IMR-90 (cell line): ENCODE measurements around the gene FBLN7. TPM values are rescaled to one million over a fixed set of nuclear protein-coding genes. Genes with fewer than 3 reads are reported as not detected.

Experiments used
- ATAC-seq: fragments of 200-7000 bp; cut with Tn5 transposase; 2 replicates; pipeline ENCODE4 v1.9.1; 2020; ENCODE audit warnings: low read depth, mild to moderate bottlenecking, moderate library complexity
- BruUV-seq: library from RNA; stranded (reverse); fragments of 400-500 nt; replicated peaks from 2 replicates; lab custom pipeline; 2021; lab: Mats Ljungman, UMichigan
- CTCF ChIA-PET: fragments of 300-600 bp; formaldehyde crosslinking; extraction: SDS; loops from one replicate; lab custom pipeline; 2021; ENCODE audit warnings: antibody characterized with exemption; lab: Yijun Ruan, JAX
- POLR2A ChIA-PET: fragments of 300-600 bp; sonication (Branson Sonifier 250); formaldehyde crosslinking; loops from one replicate; lab custom pipeline; 2022; ENCODE audit warnings: antibody characterized with exemption; ENCODE audit not compliant: unreplicated experiment; lab: Charles Lee
- DNase-seq: peaks from one replicate; pipeline ENCODE4 v3.0.0; 2013
- H2AFZ ChIP-seq: replicated peaks from 2 replicates; pipeline ENCODE3; 2013; ENCODE audit warnings: low read length, mild to moderate bottlenecking; ENCODE audit not compliant: poor library complexity
- H2AK5ac ChIP-seq: 2 replicates; pipeline ENCODE4 v1.6.1; 2013; ENCODE audit warnings: low read depth, low read length, inconsistent platforms
- H2AK9ac ChIP-seq: replicated peaks from 2 replicates; pipeline ENCODE3; 2013; ENCODE audit warnings: mild to moderate bottlenecking, low read depth, low read length, moderate library complexity; ENCODE audit not compliant: poor library complexity
- H2BK120ac ChIP-seq: 2 replicates; pipeline ENCODE4 v1.6.1; 2013; ENCODE audit warnings: low read depth, low read length, inconsistent platforms
- H2BK15ac ChIP-seq: 3 replicates; pipeline ENCODE4 v1.6.1; 2013; ENCODE audit warnings: low read depth, low read length, inconsistent platforms
- H2BK20ac ChIP-seq: 2 replicates; pipeline ENCODE4 v1.6.1; 2013; ENCODE audit warnings: low read depth, mild to moderate bottlenecking, inconsistent platforms, low read length, moderate library complexity
- H2BK5ac ChIP-seq: 2 replicates; pipeline ENCODE4 v1.6.1; 2013; ENCODE audit warnings: mild to moderate bottlenecking, low read depth, low read length, inconsistent platforms; ENCODE audit not compliant: poor library complexity, severe bottlenecking
- H3K14ac ChIP-seq: replicated peaks from 2 replicates; pipeline ENCODE4 v1.6.1; 2013; ENCODE audit warnings: low read depth, low read length, inconsistent platforms
- H3K18ac ChIP-seq: 2 replicates; pipeline ENCODE4 v1.6.1; 2013; ENCODE audit warnings: low read depth, low read length, control low read depth
- H3K23ac ChIP-seq: 2 replicates; pipeline ENCODE4 v1.6.1; 2013; ENCODE audit warnings: low read depth, low read length, inconsistent platforms
- H3K27ac ChIP-seq: 2 replicates; pipeline ENCODE4 v1.5.1; 2013; ENCODE audit warnings: mild to moderate bottlenecking, control low read depth, low read length; ENCODE audit not compliant: insufficient read depth
- H3K27me3 ChIP-seq: 2 replicates; pipeline ENCODE4 v1.6.1; 2013; ENCODE audit warnings: low read length; ENCODE audit not compliant: control insufficient read depth, insufficient read depth
- H3K36me3 ChIP-seq: 2 replicates; pipeline ENCODE4 v1.6.1; 2013; ENCODE audit warnings: low read length, mixed read lengths; ENCODE audit not compliant: control insufficient read depth, insufficient read depth
- H3K4ac ChIP-seq: 2 replicates; pipeline ENCODE4 v1.6.1; 2013; ENCODE audit warnings: low read depth, low read length, inconsistent platforms
- H3K4me1 ChIP-seq: 2 replicates; pipeline ENCODE4 v1.6.1; 2013; ENCODE audit warnings: low read length, mixed read lengths; ENCODE audit not compliant: control insufficient read depth, insufficient read depth
- H3K4me2 ChIP-seq: 2 replicates; pipeline ENCODE4 v1.6.1; 2013; ENCODE audit warnings: low read depth, mild to moderate bottlenecking, control low read depth, low read length, moderate library complexity
- H3K4me3 ChIP-seq: 2 replicates; pipeline ENCODE4 v1.5.1; 2013; ENCODE audit warnings: low read depth, mild to moderate bottlenecking, control low read depth, low read length, moderate library complexity; ENCODE audit not compliant: insufficient read depth
- H3K56ac ChIP-seq: 2 replicates; pipeline ENCODE4 v1.6.1; 2013; ENCODE audit warnings: low read length, inconsistent platforms; ENCODE audit not compliant: insufficient read depth; ENCODE audit errors: extremely low read depth
- H3K79me1 ChIP-seq, 2 experiments: 2 replicates each; pipeline ENCODE4 v1.6.1; 2013; ENCODE audit warnings: low read length in 2 of 2, inconsistent platforms in 1 of 2, low read depth in 1 of 2
- H3K9ac ChIP-seq: 2 replicates; pipeline ENCODE4 v1.6.1; 2013; ENCODE audit warnings: low read depth, low read length, control low read depth
- H3K9me1 ChIP-seq: 2 replicates; pipeline ENCODE4 v1.6.1; 2013; ENCODE audit warnings: low read length, inconsistent platforms; ENCODE audit not compliant: insufficient read depth
- H3K9me3 ChIP-seq: 2 replicates; pipeline ENCODE4 v1.6.1; 2013; ENCODE audit warnings: low read length; ENCODE audit not compliant: control insufficient read depth, insufficient read depth
- H4K20me1 ChIP-seq: 2 replicates; pipeline ENCODE4 v1.6.1; 2013; ENCODE audit warnings: low read length, inconsistent platforms; ENCODE audit not compliant: insufficient read depth
- H4K5ac ChIP-seq: 2 replicates; pipeline ENCODE4 v1.6.1; 2013; ENCODE audit warnings: mild to moderate bottlenecking, low read depth, low read length, control low read depth
- H4K8ac ChIP-seq, 2 experiments: 2 replicates each; pipeline ENCODE4 v1.6.1; 2013; ENCODE audit warnings: low read depth in 2 of 2, low read length in 2 of 2, control low read depth in 1 of 2, inconsistent platforms in 1 of 2
- H4K91ac ChIP-seq: 2 replicates; pipeline ENCODE4 v1.6.1; 2013; ENCODE audit warnings: low read depth, low read length, inconsistent platforms; ENCODE audit not compliant: insufficient read depth
- BHLHE40 ChIP-seq: fragments of 150-350 bp; IDR thresholded peaks from 2 replicates; pipeline ENCODE4 v1.6.1; 2016; ENCODE audit warnings: mild to moderate bottlenecking, low read depth, low read length
- CEBPB ChIP-seq: IDR thresholded peaks from 2 replicates; pipeline ENCODE4 v1.6.1; 2012; ENCODE audit warnings: low read depth, low read length, improper control_type of control experiment
- CHD1 ChIP-seq: IDR thresholded peaks from 2 replicates; pipeline ENCODE4 v1.6.1; 2012; ENCODE audit warnings: low read depth, low read length, improper control_type of control experiment
- FOS ChIP-seq: fragments of 150-350 bp; IDR thresholded peaks from 2 replicates; pipeline ENCODE4 v1.6.1; 2016; ENCODE audit warnings: low read depth, low read length
- MAFK ChIP-seq: IDR thresholded peaks from 2 replicates; pipeline ENCODE4 v1.6.1; 2012; ENCODE audit warnings: low read depth, low read length, improper control_type of control experiment
- MAZ ChIP-seq: IDR thresholded peaks from 2 replicates; pipeline ENCODE4 v1.6.1; 2012; ENCODE audit warnings: low read depth, mild to moderate bottlenecking, low read length, improper control_type of control experiment, moderate library complexity, borderline replicate concordance
- MXI1 ChIP-seq: IDR thresholded peaks from 2 replicates; pipeline ENCODE4 v1.6.1; 2012; ENCODE audit warnings: low read depth, mild to moderate bottlenecking, low read length, moderate library complexity, borderline replicate concordance
- NFE2L2 ChIP-seq: fragments of 150-350 bp; IDR thresholded peaks from 2 replicates; pipeline ENCODE4 v1.6.1; 2016; ENCODE audit warnings: low read depth, mild to moderate bottlenecking, low read length
- POLR2A ChIP-seq: IDR thresholded peaks from 2 replicates; pipeline ENCODE4 v1.6.1; 2012; ENCODE audit warnings: mild to moderate bottlenecking, low read depth, low read length
- RAD21 ChIP-seq: IDR thresholded peaks from 2 replicates; pipeline ENCODE4 v1.6.1; 2012; ENCODE audit warnings: low read length, improper control_type of control experiment
- RCOR1 ChIP-seq: IDR thresholded peaks from 2 replicates; pipeline ENCODE4 v1.6.1; 2012; ENCODE audit warnings: mild to moderate bottlenecking, low read length, improper control_type of control experiment; ENCODE audit not compliant: insufficient replicate concordance
- RFX5 ChIP-seq: IDR thresholded peaks from 2 replicates; pipeline ENCODE4 v1.8.0; 2012; ENCODE audit warnings: low read depth, mild to moderate bottlenecking, low read length, moderate library complexity
- SMC3 ChIP-seq: fragments of 150-350 bp; IDR thresholded peaks from 2 replicates; pipeline ENCODE4 v1.6.1; 2016; ENCODE audit warnings: low read depth, mild to moderate bottlenecking, antibody characterized with exemption, low read length, moderate library complexity
- WGBS, 2 experiments: methylation state at CpG; one replicate each; pipeline versions ENCODE4 v1.1.5 to v1.1.7; 2013; ENCODE audit warnings: missing lambda C conversion rate in 2 of 2; ENCODE audit not compliant: insufficient read length in 1 of 2; ENCODE audit errors: extremely low coverage in 2 of 2; 5-methylcytosine and 5-hydroxymethylcytosine counted together
- dilution Hi-C: fragments of 300-500 bp; cut with HindIII; formaldehyde crosslinking; loops from one replicate; pipeline ENCODE4 v1.14.3; 2018; ENCODE audit warnings: low sequenced_read_pairs; ENCODE audit not compliant: unreplicated experiment
- in situ Hi-C: fragments of 300-500 bp; cut with MboI; formaldehyde crosslinking; loops from 3 replicates; pipeline ENCODE4 v1.14.3; 2019; ENCODE audit warnings: low sequenced_read_pairs, inconsistent platforms, mixed read lengths
- intact Hi-C: fragments of 100-400 bp; cut with micrococcal nuclease; formaldehyde crosslinking; loops from 2 replicates; pipeline ENCODE4 v1.10.0; 2022
- polyA plus RNA-seq, 3 experiments: library from polyadenylated mRNA; depleted of rRNA; stranded (reverse); fragments of >200 nt; gene quantifications; 2 replicates each; pipeline ENCODE4 v1.2.3, GENCODE V29; 2012; ENCODE audit warnings: low replicate concordance in 1 of 3
- total RNA-seq: library from RNA; depleted of rRNA; stranded (reverse); fragments of >200 nt; gene quantifications from 2 replicates; pipeline ENCODE4 v1.2.3, GENCODE V29; 2012
- TF ChIP-seq, protein P1 (sequence below): fragments of 150-350 bp; IDR thresholded peaks from 2 replicates; pipeline ENCODE4 v1.6.1; 2017; ENCODE audit warnings: mild to moderate bottlenecking, antibody characterized with exemption, low read length, low read depth
- TF ChIP-seq, protein P2 (sequence below): conservative IDR thresholded peaks from 2 replicates; pipeline ENCODE4 v1.5.1; 2012; ENCODE audit warnings: mild to moderate bottlenecking, low read depth, low read length, improper control_type of control experiment
- TF ChIP-seq, protein P3 (sequence below): fragments of 150-350 bp; IDR thresholded peaks from 2 replicates; pipeline ENCODE4 v1.6.1; 2016; ENCODE audit warnings: low read depth, mild to moderate bottlenecking, low read length, moderate library complexity, borderline replicate concordance

FBLN7 gene
- total and polyA plus RNA-seq, 2 of the 4 experiments (the other 2 are of a cell fraction) = 0.18 to 1.2 TPM

DNA sequence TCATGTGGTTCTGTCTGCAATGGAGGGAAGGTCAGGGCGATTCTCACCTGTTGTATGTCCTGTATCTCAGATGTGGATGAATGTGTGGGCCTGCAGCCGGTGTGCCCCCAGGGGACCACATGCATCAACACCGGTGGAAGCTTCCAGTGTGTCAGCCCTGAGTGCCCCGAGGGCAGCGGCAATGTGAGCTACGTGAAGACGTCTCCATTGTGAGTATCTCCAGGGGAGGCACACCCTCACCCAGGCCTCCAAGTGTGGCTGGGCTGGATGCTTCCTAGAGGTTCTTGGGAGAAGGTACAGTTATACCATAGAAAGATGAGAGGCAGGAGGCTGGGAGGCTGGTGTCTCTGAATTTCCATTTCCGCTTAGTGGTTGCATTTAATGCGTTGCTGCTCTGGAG is 46.9 kb downstream of the FBLN7 start:
- ChIA-PET CTCF (no interaction called here), POLR2A (no interaction called here)
- Histone ChIP-seq H3K4me3 (no peak overlapping the region), H3K4me1 (no peaks in the 10 kb centered on the region), H3K18ac (no peak overlapping the region), H2BK5ac (no peak overlapping the region), H3K14ac (no peak overlapping the region), H2AK5ac (no peak overlapping the region), H2BK120ac (no peak overlapping the region), H2AK9ac (no peak overlapping the region), H3K9me3 (no peaks in the 10 kb centered on the region; the same call in none of the 2 replicates), H3K36me3 (no peaks in the 10 kb centered on the region), H3K56ac (no peak overlapping the region), H3K4me2 (no peak overlapping the region), H4K20me1 (no peaks in the 10 kb centered on the region), H4K8ac (no peak overlapping the region), H4K5ac (no peak overlapping the region), H3K9ac (no peak overlapping the region), H3K23ac (no peak overlapping the region), H4K91ac (no peak overlapping the region), H3K79me1 (no peaks in the 10 kb centered on the region), H3K9me1 (0 out of 2 replicates have a peak, but pooled peaks cover 3% of the 10 kb centered on the region), H2AFZ (no peak overlapping the region), H3K27ac (no peak overlapping the region), H2BK15ac (no peak overlapping the region), H3K4ac (no peak overlapping the region), H2BK20ac (no peak overlapping the region), H3K27me3 (peaks cover 16% of the 10 kb centered on the region)
- no peak for ATAC-seq
- dilution Hi-C loops = no loop called here
- in situ Hi-C loops = no loop called here
- no CpG with 5 or more reads among the region's 9 CpGs for WGBS, 2 experiments
- intact Hi-C loops = no loop called here
- BruUV-seq = no TSS peak
- TF ChIP-seq, protein P1, sequence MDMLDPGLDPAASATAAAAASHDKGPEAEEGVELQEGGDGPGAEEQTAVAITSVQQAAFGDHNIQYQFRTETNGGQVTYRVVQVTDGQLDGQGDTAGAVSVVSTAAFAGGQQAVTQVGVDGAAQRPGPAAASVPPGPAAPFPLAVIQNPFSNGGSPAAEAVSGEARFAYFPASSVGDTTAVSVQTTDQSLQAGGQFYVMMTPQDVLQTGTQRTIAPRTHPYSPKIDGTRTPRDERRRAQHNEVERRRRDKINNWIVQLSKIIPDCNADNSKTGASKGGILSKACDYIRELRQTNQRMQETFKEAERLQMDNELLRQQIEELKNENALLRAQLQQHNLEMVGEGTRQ = no peak
- TF ChIP-seq, protein P2, sequence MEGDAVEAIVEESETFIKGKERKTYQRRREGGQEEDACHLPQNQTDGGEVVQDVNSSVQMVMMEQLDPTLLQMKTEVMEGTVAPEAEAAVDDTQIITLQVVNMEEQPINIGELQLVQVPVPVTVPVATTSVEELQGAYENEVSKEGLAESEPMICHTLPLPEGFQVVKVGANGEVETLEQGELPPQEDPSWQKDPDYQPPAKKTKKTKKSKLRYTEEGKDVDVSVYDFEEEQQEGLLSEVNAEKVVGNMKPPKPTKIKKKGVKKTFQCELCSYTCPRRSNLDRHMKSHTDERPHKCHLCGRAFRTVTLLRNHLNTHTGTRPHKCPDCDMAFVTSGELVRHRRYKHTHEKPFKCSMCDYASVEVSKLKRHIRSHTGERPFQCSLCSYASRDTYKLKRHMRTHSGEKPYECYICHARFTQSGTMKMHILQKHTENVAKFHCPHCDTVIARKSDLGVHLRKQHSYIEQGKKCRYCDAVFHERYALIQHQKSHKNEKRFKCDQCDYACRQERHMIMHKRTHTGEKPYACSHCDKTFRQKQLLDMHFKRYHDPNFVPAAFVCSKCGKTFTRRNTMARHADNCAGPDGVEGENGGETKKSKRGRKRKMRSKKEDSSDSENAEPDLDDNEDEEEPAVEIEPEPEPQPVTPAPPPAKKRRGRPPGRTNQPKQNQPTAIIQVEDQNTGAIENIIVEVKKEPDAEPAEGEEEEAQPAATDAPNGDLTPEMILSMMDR = no peak
- TF ChIP-seq MAFK (no peak), SMC3 (no peak), RFX5 (no peak), NFE2L2 (no peak), BHLHE40 (no peak), POLR2A (no peak), RCOR1 (no peak), CHD1 (no peak), FOS (no peak), MXI1 (no peak), RAD21 (no peak), MAZ (no peak), CEBPB (no peak)
- TF ChIP-seq, protein P3, sequence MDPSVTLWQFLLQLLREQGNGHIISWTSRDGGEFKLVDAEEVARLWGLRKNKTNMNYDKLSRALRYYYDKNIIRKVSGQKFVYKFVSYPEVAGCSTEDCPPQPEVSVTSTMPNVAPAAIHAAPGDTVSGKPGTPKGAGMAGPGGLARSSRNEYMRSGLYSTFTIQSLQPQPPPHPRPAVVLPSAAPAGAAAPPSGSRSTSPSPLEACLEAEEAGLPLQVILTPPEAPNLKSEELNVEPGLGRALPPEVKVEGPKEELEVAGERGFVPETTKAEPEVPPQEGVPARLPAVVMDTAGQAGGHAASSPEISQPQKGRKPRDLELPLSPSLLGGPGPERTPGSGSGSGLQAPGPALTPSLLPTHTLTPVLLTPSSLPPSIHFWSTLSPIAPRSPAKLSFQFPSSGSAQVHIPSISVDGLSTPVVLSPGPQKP = no peak
- DNase-seq = no peak
